ENCODE data around the gene TBX15. TPM values are rescaled to one million over a fixed set of nuclear protein-coding genes. Genes with fewer than 3 reads are reported as not detected.

The TBX15 gene
- not detected in 2 replicates for polyA plus RNA-seq

GRCh38 chr1:118988186-118989005, at the start of gene TBX15:
TSS of gene TBX15 (minus strand) at chr1:118988343. CDS start at chr1:118987795, 548 bp downstream.

Other genes starting within 250 kb of the TBX15 start
- gene WARS2, start 152.3 kb upstream of the TBX15 start, polyA plus RNA-seq: 8.0 and 15.7 TPM in 2 replicates